Ovary (tissue), 3 donors: ENCODE data around the gene CREBRF.

ENCODE experiments used
- POLR2A ChIP-seq: fragments of 450-650 bp; IDR thresholded peaks from one replicate; pipeline ENCODE4 v1.6.1; 2017; ENCODE audit warnings: antibody characterized with exemption, mild to moderate bottlenecking, moderate library complexity
- TF ChIP-seq, protein P1 (sequence below), 3 donors: fragments of 450-650 bp in 2 of 3; fragments of 200-600 bp in 1 of 3; IDR thresholded peaks; one replicate each; pipeline versions ENCODE4 v1.5.1 to v1.8.0; 2016 to 2022; ENCODE audit warnings: antibody characterized with exemption in 3 of 3, mild to moderate bottlenecking in 1 of 3
- donor health status: DM: no; HTN: no; CAD: no.

DNA sequence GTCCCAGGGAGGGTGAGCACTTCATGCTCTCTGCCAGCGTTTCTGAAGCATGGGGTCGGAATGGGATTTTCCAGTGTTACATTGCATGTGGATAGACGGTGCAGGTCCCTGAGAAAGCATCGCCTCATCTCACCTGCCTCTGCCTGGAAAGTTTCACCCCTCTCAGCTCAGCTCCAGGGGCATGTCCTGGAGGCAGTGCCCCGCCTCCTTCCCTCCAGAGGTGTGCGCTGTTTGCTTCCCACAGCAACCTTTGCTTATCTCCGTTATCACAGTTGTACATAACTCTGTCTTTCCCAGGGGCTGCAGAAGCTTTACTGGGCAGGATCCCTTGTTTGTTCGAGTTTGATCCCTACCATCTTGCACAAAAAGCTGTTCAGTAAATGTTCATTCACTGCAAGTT, 10.7 kb upstream of the CREBRF start:
- TF ChIP-seq, protein P1, sequence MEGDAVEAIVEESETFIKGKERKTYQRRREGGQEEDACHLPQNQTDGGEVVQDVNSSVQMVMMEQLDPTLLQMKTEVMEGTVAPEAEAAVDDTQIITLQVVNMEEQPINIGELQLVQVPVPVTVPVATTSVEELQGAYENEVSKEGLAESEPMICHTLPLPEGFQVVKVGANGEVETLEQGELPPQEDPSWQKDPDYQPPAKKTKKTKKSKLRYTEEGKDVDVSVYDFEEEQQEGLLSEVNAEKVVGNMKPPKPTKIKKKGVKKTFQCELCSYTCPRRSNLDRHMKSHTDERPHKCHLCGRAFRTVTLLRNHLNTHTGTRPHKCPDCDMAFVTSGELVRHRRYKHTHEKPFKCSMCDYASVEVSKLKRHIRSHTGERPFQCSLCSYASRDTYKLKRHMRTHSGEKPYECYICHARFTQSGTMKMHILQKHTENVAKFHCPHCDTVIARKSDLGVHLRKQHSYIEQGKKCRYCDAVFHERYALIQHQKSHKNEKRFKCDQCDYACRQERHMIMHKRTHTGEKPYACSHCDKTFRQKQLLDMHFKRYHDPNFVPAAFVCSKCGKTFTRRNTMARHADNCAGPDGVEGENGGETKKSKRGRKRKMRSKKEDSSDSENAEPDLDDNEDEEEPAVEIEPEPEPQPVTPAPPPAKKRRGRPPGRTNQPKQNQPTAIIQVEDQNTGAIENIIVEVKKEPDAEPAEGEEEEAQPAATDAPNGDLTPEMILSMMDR (IDR thresholded peaks at IDR 0.05) = no peak
- no peak for TF ChIP-seq POLR2A
